ENCODE measurements around the gene PRPF40A.

GRCh38 chr2:152622219-152622618, 95.0 kb downstream of the PRPF40A start:
- TF ChIP-seq GATA3 (IDR thresholded peaks at IDR 0.05; ENCODE audit: low read depth, low read length), result no peak
- TF ChIP-seq GATA2 (IDR thresholded peaks at IDR 0.05; ENCODE audit: low read depth, low read length), result no peak
